ENCODE results near the gene GCG. TPM values are rescaled to one million over a fixed set of nuclear protein-coding genes. Genes with fewer than 3 reads are reported as not detected.

GCG gene
- total and polyA plus RNA-seq, 2 experiments from 2014 or later, result not detected

- Histone ChIP-seq H3K36me3 (no peaks in the 10 kb centered on the region), H3K27ac (no peak overlapping the region), H3K4me1 (ENCODE audit: low read depth) (no peaks in the 10 kb centered on the region), H3K9me3 (ENCODE audit: low read depth) (no peaks in the 10 kb centered on the region), H3K4me3 (no peak overlapping the region), H3K27me3 (no peaks in the 10 kb centered on the region)
- no peak for TF ChIP-seq CTCF (IDR thresholded peaks at IDR 0.05; ENCODE audit: low read depth, low read length)
- no peak for DNase-seq (ENCODE audit: low read depth in 1 of 2, low spot score in 1 of 2)
Measured at GRCh38 chr2:162182395-162182794, 30.3 kb upstream of the GCG start.

GRCh38 chr2:162177301-162177700, 25.3 kb upstream of the GCG start:
- H3K4me1 ChIP-seq (ENCODE audit: low read depth), result no peaks in the 10 kb centered on the region
- no peaks in the 10 kb centered on the region for H3K36me3 ChIP-seq
- no peaks in the 10 kb centered on the region for H3K27me3 ChIP-seq
- no peak overlapping the region for H3K4me3 ChIP-seq
- H3K9me3 ChIP-seq (ENCODE audit: low read depth), result no peaks in the 10 kb centered on the region
- no peak for DNase-seq (ENCODE audit: low read depth in 1 of 2, low spot score in 1 of 2)
- no peak for TF ChIP-seq CTCF (IDR thresholded peaks at IDR 0.05; ENCODE audit: low read depth, low read length)
- no peak overlapping the region for H3K27ac ChIP-seq

GRCh38 chr2:162175714-162176113, 23.7 kb upstream of the GCG start:
- Histone ChIP-seq H3K9me3 (ENCODE audit: low read depth) (no peaks in the 10 kb centered on the region), H3K36me3 (no peaks in the 10 kb centered on the region), H3K4me3 (no peak overlapping the region), H3K4me1 (ENCODE audit: low read depth) (no peaks in the 10 kb centered on the region), H3K27me3 (no peaks in the 10 kb centered on the region), H3K27ac (no peak overlapping the region)
- DNase-seq (ENCODE audit: low read depth in 1 of 2, low spot score in 1 of 2), result no peak
- no peak for TF ChIP-seq CTCF (IDR thresholded peaks at IDR 0.05; ENCODE audit: low read depth, low read length)

GRCh38 chr2:162174746-162175145, 22.7 kb upstream of the GCG start:
- no peaks in the 10 kb centered on the region for H3K27me3 ChIP-seq
- TF ChIP-seq CTCF (IDR thresholded peaks at IDR 0.05; ENCODE audit: low read depth, low read length), result no peak
- no peaks in the 10 kb centered on the region for H3K4me1 ChIP-seq (ENCODE audit: low read depth)
- H3K27ac ChIP-seq, result no peak overlapping the region
- DNase-seq (ENCODE audit: low read depth in 1 of 2, low spot score in 1 of 2), result peak in 1 of 2 donors; percentile 23
- no peak overlapping the region for H3K4me3 ChIP-seq
- H3K9me3 ChIP-seq (ENCODE audit: low read depth), result no peaks in the 10 kb centered on the region
- no peaks in the 10 kb centered on the region for H3K36me3 ChIP-seq

GRCh38 chr2:162172802-162173370, 20.8 kb upstream of the GCG start:
- Histone ChIP-seq H3K4me1 (ENCODE audit: low read depth) (no peaks in the 10 kb centered on the region), H3K27ac (no peak overlapping the region), H3K4me3 (no peak overlapping the region), H3K9me3 (ENCODE audit: low read depth) (no peaks in the 10 kb centered on the region), H3K36me3 (no peaks in the 10 kb centered on the region), H3K27me3 (no peaks in the 10 kb centered on the region)
- DNase-seq (ENCODE audit: low read depth in 1 of 2, low spot score in 1 of 2), result no peak
- no peak for TF ChIP-seq CTCF (IDR thresholded peaks at IDR 0.05; ENCODE audit: low read depth, low read length)

GRCh38 chr2:162166745-162167144, 14.7 kb upstream of the GCG start:
- no peaks in the 10 kb centered on the region for H3K9me3 ChIP-seq (ENCODE audit: low read depth)
- H3K4me1 ChIP-seq (ENCODE audit: low read depth), result no peaks in the 10 kb centered on the region
- no peak for DNase-seq (ENCODE audit: low read depth in 1 of 2, low spot score in 1 of 2)
- no peaks in the 10 kb centered on the region for H3K36me3 ChIP-seq
- no peak overlapping the region for H3K27ac ChIP-seq
- TF ChIP-seq CTCF (IDR thresholded peaks at IDR 0.05; ENCODE audit: low read depth, low read length), result no peak
- no peaks in the 10 kb centered on the region for H3K27me3 ChIP-seq
- no peak overlapping the region for H3K4me3 ChIP-seq

Measured in cardiac muscle cell (in vitro differentiated cells and primary cell).